ENCODE measurements around the gene CD33. TPM values are rescaled to one million over a fixed set of nuclear protein-coding genes. Genes with fewer than 3 reads are reported as not detected.
"Not testable (repeated sequence)": the region's sequence is repeated elsewhere in the genome, so short reads cannot be mapped to it uniquely, and the experiment has no call there.

CD33 gene
- total RNA-seq = 1 to 10 TPM; 2.0 to 3.1 (median 2.3) TPM
- polyA plus RNA-seq = 1 to 10 TPM in 1 of 3 donors, under 1 TPM in 2; 0.24 to 1.3 (median 0.75) TPM
- long read RNA-seq, donor 1 = 0 reads
- long read RNA-seq, donor 2 = 0 reads

DNA sequence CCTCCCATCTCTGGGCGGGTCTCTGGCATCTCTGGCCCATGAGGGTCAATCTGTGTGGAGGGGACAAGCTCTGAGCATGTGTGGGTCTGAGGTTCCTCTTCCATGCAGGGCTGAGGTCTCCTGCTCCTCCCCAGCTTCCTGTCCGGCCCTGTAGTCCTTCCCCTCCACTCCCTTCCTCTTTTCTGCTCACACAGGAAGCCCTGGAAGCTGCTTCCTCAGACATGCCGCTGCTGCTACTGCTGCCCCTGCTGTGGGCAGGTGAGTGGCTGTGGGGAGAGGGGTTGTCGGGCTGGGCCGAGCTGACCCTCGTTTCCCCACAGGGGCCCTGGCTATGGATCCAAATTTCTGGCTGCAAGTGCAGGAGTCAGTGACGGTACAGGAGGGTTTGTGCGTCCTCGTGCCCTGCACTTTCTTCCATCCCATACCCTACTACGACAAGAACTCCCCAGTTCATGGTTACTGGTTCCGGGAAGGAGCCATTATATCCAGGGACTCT is at the start of gene CD33:
Gene CD33 (plus strand): TSS at position 183 of the 496 bp plus-strand sequence. CDS start 39 bp downstream, at position 222.
- H3K9me3 ChIP-seq; H3K4me1 ChIP-seq; ATAC-seq; H3K36me3 ChIP-seq (ENCODE audit: insufficient read depth in 1 of 2, low read depth in 1 of 2); H3K27me3 ChIP-seq (ENCODE audit: insufficient read depth in 3 of 3, low read length in 2 of 3); H3K27ac ChIP-seq; intact Hi-C loops (cut with DNase I): not testable (repeated sequence)
- peak in 1 of 2 donors; percentile 56 for DNase-seq
- WGBS, 3 donors = 62 to 69% (median 66%) methylated on average over 11 of the region's 11 CpGs
- peak within 1 kb of the TSS; percentile 25 for H3K4me3 ChIP-seq

DNA sequence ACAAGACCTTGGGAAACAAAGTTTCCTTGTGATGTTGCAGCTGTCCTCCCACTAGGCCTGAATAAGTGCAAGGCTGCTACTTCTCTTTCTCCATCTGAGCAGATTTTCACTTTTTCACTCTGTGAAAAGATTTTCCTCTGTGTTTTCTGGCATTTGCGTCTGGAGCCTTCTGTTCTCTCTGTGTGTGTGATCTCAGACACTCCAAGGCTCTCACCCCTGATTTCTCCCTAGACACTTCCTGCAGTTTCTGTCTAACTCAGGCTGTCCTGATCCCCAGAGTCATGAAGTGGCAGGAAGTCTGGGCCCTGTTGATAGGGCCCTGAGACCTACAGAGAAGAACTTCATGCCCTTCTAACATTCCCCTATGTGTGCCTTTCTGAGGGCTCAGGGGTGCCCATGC is 45.6 kb upstream of the CD33 start:
- Histone ChIP-seq H3K9me3 (no peaks in the 10 kb centered on the region), H3K4me1 (no peaks in the 10 kb centered on the region), H3K27ac (no peak overlapping the region), H3K36me3 (ENCODE audit: insufficient read depth in 1 of 2, low read depth in 1 of 2) (no peaks in the 10 kb centered on the region), H3K4me3 (no peak overlapping the region), H3K27me3 (ENCODE audit: insufficient read depth in 3 of 3, low read length in 2 of 3) (peaks cover 0 to 3% (median under 1%) of the 10 kb centered on the region in 3 donors)
- intact Hi-C loops (cut with DNase I) = no loop called here
- TF ChIP-seq, protein P1, sequence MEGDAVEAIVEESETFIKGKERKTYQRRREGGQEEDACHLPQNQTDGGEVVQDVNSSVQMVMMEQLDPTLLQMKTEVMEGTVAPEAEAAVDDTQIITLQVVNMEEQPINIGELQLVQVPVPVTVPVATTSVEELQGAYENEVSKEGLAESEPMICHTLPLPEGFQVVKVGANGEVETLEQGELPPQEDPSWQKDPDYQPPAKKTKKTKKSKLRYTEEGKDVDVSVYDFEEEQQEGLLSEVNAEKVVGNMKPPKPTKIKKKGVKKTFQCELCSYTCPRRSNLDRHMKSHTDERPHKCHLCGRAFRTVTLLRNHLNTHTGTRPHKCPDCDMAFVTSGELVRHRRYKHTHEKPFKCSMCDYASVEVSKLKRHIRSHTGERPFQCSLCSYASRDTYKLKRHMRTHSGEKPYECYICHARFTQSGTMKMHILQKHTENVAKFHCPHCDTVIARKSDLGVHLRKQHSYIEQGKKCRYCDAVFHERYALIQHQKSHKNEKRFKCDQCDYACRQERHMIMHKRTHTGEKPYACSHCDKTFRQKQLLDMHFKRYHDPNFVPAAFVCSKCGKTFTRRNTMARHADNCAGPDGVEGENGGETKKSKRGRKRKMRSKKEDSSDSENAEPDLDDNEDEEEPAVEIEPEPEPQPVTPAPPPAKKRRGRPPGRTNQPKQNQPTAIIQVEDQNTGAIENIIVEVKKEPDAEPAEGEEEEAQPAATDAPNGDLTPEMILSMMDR (IDR thresholded peaks at IDR 0.05) = no peak
- WGBS, 3 donors = 4 to 17% (median 6%) methylated on average over 1 of the region's 1 CpG
- ATAC-seq = no peak
- no peak for DNase-seq

DNA sequence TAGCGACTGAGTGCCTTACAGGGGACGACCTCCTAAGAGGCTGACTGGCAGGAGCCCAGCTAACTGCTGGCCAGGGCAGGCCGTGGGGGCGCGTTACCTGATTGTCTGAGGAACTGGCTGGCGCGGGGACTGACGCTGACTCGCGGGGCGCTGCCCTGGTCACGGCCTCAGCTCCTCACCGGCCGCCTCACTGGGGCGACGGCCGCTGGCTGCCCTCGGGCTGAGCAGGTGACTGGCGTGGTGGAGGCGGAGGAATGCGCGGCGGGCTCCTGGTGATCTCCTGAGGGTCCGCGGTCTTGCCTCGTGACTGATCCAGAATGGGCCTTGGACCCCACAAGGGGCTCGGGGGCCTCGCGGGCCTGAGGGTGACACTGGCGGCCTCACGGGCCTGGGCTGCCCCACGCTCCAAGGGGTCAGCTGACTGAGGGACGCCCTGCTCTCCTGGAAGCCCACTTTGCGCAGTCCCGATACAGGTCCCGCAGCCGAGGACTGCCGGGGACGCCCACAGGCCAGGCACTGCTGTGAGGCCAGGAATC is 43.4 kb upstream of the CD33 start:
- Histone ChIP-seq H3K4me3 (no peak overlapping the region), H3K27ac (no peak overlapping the region), H3K4me1 (no peaks in the 10 kb centered on the region), H3K27me3 (ENCODE audit: insufficient read depth in 3 of 3, low read length in 2 of 3) (peaks cover 0 to 3% (median 2%) of the 10 kb centered on the region in 3 donors), H3K36me3 (ENCODE audit: insufficient read depth in 1 of 2, low read depth in 1 of 2) (no peaks in the 10 kb centered on the region), H3K9me3 (no peaks in the 10 kb centered on the region)
- DNase-seq = no peak
- TF ChIP-seq, protein P1 (IDR thresholded peaks at IDR 0.05) = no peak
- 90 to 92% (median 92%) methylated on average over 36 to 39 of the region's 39 CpGs for WGBS, 3 donors
- no peak for ATAC-seq
- intact Hi-C loops (cut with DNase I) = no loop called here

DNA sequence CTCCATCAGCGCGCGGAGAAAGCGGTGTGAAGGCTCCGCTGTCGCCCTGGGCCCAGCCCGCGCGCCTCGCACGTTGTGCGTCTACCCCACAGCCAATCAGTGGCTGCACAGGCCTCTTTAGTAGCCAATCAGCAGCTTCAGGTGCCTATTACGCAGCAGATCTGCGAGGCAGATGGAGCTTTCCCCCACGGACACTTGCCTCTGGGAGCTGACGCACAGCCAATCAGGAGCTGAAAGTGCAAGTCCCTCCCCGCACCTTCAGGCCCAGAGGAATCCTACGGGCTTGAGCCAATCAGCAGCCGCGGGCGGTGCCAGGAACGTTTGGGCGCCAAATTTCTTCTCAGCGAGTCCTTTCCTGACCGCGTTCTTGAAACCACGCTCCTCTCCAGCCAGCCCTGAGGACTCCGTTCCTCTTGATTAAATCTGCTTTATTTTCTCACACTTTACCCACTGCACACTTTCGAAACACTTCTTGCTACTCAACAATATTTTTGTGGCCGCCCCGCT is 42.9 kb upstream of the CD33 start:
- Histone ChIP-seq H3K4me3 (no peak overlapping the region), H3K4me1 (no peaks in the 10 kb centered on the region), H3K9me3 (no peaks in the 10 kb centered on the region), H3K27ac (no peak overlapping the region), H3K27me3 (ENCODE audit: insufficient read depth in 3 of 3, low read length in 2 of 3) (peaks cover 0 to 3% (median 2%) of the 10 kb centered on the region in 3 donors), H3K36me3 (ENCODE audit: insufficient read depth in 1 of 2, low read depth in 1 of 2) (no peaks in the 10 kb centered on the region)
- intact Hi-C loops (cut with DNase I) = no loop called here
- ATAC-seq (no peak), DNase-seq (no peak)
- WGBS, 3 donors = 60 to 71% (median 63%) methylated on average over 31 of the region's 31 CpGs
- TF ChIP-seq, protein P1 (IDR thresholded peaks at IDR 0.05) = no peak

DNA sequence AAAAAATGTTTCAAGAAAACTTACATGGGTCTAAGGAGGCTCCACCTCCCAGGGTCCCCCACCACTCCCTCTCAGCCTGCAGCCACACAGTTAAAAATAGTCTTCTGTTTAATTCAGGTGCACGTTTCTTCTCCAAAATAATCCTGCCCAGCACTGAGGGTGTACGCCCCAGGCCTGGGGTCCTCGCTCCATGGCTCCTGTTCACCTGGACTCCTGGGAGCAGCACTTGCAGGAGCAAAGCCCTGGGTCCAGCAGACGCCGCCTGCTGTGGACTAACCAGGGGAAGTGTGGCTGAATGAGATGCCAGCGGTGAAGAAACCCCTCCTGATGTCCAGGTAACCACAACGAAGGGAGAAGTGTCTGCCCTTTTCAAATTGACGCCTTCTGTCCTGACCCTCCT is 41.3 kb upstream of the CD33 start:
- H3K4me1 ChIP-seq = no peaks in the 10 kb centered on the region
- no peaks in the 10 kb centered on the region for H3K9me3 ChIP-seq
- TF ChIP-seq, protein P1 (IDR thresholded peaks at IDR 0.05) = no peak
- intact Hi-C loops (cut with DNase I) = no loop called here
- 79 to 81% (median 79%) methylated on average over 8 of the region's 8 CpGs for WGBS, 3 donors
- DNase-seq = no peak
- H3K27ac ChIP-seq = no peak overlapping the region
- H3K27me3 ChIP-seq (ENCODE audit: insufficient read depth in 3 of 3, low read length in 2 of 3) = peaks cover 0 to 3% (median 2%) of the 10 kb centered on the region in 3 donors
- no peak for ATAC-seq
- no peaks in the 10 kb centered on the region for H3K36me3 ChIP-seq (ENCODE audit: insufficient read depth in 1 of 2, low read depth in 1 of 2)
- no peak overlapping the region for H3K4me3 ChIP-seq
